Activated CD4-positive, CD25-positive, alpha-beta regulatory T cell treated with anti-CD3 and anti-CD28 coated beads, Interleukin-2, amount 50 U/mL, for 72 hours (primary cell): ENCODE data around the gene TPPP2.

Experiments used
- DNase-seq: peaks from one replicate; pipeline ENCODE4 v3.0.0; 2021

Gene TPPP2

DNA sequence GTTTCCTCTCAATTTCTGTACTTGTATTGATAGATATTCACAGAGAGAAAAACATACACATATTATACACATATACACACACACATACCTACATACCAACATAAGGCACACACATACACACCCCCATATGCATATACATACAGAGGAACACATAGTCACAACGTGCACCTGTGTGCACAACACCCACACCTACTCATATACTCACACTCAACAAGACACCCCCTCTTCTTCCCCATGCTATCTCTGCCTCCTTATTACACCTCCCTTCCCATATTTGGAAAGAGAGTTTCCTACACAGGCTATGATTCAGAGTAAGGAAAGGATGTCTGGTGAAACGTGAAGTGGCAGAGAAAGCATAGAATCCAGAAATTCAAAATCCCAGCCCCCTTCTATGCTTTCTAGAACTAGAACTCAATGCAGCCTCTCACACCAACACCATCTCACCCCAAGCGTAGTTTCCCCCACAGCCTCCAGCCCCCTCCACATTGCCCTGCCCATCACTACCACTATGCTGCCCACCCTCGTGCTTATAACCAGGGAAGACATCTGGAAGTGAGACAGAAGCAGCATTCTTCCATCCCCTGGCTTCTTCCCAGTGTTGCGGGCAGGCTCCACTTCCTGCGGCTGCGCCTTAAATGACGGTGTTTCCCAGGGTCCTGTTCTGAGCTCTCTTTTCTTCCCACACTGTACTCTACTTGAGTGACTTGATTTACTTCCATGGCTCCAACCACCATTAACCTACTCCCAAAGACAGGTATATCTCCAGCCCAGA is 30.0 kb downstream of the TPPP2 start:
- no peak for DNase-seq

DNA sequence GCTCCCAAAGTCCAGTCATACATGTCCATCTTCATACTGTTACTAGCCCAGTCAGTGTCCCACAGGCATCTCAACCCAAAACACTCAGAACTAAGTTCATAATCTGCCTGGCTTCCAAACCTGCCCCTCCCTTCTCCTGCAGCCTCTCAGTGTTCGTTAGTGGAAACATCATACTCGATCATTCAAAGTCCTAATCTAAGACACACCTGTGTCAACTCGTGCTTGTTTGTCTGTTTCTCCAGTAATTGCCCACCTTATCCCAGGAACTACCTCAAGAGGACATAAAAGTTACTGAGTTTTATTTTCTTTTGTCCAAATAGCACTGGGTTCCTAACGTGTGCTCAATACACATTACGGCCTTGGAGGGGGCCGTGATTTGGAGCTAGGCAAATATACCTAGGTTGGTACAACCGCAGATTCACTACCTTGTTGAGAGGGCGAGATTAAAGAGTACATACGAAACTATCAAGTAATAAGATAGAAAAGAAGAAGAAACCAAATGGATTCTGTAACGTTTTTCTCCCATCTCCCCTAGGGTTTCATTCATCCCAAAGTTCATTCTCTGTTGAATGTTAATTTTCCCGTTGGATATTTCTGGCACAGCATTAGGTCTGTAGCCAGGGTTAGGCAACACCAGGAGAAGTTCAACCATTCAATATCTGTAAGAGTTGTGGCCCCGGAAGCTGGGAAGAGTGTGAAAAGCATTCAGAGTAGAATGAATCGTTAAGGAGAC is 30.8 kb downstream of the TPPP2 start:
- DNase-seq = no peak

DNA sequence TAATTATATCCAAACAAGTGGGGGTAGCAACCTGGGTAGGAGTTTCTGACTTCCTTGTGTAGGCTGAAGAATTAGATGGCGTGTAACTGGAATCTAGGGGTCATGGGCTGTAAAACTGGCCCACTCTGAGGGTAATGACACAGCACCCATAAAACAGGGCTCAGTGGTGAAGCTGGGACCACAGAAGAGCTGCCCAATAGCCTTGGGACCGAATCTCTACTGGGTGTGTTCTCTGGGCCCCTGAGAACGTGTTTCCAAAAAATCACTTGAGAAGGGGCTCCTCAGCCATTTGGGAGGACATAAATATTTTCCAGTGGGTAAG is 31.3 kb downstream of the TPPP2 start:
- no peak for DNase-seq

DNA sequence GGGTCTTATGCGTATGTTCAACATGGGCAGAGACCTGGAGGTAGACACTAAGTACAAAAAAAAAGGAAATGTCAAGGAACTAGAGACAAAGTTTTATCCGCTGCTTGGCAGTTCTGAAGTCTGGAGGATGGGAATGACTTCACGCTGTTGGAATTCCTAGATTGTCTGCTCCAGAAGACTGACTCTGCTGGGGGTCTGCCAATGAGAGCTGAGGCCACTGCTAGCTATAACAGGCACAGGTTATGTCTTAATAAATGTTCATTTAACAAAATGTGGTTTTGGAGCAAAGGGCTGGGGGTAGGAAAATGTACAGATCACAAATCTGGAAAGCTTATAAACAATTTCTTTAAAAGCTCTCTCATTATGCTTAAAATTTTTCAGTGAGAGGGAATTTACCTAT is 33.5 kb downstream of the TPPP2 start:
- no peak for DNase-seq

DNA sequence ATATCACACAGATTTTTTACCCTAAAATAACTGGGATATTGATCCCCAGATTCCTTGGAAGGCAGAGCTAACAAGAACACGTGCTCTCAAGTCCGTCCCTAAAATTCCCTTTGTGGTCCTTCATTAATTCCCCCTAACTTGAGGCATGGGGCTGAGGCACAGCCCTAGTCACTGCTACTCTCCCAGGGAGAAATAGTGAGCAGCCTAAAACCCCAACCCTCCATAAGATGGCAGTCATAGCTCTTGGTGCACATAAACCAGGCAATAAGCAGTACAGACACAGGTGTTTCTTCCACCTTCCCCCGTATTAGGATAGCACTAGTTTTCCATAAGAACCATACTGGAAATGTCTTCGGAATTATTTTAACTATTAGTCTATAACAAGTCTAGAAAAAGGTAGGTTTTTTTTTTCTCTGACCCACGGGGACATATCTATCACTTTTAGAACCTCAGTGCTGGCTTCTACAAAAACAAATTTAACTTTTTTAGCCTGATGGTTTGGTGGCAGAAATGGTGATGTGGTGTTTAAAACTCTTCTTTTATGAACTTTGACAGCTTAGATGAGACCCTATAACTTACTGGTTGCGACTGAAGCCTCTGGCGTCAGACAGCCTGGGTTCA is 37.0 kb downstream of the TPPP2 start:
- DNase-seq = no peak

DNA sequence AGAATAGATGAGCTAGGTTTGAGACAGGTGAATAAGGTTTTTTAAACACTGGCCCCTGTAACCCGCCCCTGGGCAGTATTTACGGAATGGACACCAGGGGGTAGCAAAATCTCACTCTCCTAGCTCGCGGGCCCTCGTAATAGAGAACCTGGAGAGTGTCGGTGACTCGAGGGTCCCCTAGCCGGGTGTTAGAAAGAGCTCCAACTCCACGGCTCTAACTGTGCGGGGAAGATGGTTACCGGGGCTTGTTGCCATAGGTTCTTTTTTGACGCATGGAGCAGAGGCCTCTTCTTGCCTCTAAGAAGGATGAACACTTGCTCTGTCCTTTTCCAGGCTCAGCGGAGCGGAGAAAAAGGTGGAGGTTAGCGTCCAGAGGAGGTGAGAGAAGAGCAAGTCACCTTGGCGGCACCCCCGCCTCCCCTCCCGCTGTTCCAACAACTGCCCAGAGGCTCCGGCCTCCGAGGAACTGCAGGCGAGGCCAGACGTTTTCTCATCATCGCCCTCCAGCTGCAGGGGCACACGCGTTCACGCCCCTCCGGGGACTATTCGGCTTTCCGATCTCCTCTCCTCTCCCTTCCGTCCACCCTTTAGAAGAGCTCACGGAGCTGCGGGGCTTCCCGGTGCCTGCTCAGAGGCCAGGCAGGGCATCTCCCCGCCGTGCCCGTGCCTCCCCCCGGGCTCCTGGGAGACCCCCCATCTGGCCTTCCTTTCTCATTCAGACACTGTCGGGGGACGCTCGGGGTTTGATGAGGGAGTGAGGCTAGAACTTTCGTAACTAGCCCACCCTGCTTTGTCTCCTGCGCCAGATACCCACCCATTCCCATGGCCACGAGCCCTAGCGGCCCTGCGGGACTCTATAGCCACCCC is 38.7 kb downstream of the TPPP2 start:
- no peak for DNase-seq

DNA sequence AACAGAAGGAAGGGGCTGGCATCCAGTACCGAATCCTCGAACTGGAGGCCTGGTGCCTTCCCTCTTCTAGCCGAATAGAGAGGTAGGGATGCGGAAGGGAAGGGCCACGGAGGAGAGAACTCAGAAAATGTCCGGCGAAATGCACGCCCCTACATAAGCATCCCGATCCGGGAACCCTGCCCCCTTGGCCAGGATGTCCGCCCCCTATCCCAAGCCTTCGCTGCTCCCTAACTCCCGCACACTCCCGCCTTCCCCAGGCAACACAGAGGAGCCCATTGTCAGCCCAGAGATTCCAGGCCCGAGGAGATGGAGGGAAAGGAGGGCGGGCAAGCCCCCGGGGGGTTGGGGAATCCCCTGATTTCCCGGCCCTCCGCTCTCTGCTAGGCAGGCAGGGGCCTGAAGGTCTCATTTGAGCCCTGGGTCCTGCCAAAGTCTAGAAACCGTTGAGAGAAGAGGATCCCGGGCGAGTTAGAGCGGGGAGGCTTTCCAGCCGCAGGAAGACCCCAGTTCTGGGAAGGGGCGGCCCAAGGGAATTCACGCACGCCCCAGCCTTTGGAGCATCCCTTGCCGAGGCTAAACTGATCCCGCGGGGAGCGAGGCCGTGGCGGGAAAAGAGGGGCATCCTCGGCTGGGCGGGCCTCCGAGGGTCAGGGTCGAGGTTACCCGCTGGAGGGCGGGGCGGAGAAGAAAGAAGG is 39.5 kb downstream of the TPPP2 start:
- no peak for DNase-seq

DNA sequence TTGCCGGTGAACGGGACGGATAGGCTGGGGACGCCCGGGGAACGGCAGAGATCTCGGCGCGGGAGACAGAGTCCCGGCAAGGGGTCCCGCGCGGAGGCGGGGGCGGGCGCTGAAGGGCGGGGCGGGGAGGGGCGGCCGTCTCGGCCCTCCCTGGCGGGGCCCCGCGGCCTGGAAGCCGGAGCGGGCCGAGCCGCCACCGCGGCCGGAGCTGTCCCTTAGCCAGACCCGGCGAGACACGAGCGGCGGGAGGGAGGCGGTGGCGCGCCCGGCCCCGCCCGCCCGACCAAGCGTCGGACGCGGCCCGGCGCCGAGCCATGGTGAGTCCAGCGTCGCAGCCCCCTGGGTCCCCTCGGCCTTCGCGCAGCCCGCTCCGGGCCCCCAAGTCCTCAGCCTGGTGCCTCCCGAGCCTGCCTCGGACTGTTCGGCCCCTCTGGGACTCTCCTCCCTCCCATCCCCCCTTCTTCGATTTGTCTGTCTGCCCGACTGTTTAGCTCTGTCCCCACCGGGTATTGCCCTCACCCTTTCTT is 40.1 kb downstream of the TPPP2 start, which contains the start of gene ARHGEF40:
ARHGEF40 (plus strand) TSS at position 222 of the 527 bp plus-strand sequence; CDS start at position 315, 93 bp downstream.
- no peak for DNase-seq

DNA sequence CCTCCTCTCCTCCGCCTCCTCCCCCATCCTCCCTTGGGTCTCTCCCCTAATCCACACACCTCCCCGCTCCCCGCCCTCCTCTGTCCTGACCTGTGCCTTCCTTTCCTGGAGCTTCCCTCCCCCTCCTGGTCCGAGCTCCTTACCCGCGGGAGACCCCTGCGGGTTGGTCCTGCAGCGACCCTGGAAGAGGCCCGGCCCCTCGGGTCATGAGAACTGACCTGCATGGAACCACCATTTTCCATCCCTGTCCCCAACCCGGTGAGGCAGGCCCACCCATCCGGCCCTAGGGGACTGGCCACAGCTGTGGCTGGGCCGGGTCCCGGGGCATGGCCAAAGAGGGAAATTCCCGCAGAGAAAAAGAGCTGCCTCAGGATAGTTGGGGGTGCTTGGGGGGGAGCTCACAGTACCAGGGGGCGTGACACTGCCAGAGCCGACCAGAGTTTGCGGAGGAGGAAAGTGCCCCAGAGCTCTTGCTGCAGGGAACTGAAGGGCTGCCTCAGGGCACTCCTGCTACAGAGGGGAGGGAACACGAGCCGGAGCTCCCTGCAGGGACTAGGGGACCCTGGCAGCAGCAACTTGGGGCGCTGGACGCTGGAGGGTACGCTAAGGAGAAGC is 40.7 kb downstream of the TPPP2 start:
- DNase-seq = no peak

DNA sequence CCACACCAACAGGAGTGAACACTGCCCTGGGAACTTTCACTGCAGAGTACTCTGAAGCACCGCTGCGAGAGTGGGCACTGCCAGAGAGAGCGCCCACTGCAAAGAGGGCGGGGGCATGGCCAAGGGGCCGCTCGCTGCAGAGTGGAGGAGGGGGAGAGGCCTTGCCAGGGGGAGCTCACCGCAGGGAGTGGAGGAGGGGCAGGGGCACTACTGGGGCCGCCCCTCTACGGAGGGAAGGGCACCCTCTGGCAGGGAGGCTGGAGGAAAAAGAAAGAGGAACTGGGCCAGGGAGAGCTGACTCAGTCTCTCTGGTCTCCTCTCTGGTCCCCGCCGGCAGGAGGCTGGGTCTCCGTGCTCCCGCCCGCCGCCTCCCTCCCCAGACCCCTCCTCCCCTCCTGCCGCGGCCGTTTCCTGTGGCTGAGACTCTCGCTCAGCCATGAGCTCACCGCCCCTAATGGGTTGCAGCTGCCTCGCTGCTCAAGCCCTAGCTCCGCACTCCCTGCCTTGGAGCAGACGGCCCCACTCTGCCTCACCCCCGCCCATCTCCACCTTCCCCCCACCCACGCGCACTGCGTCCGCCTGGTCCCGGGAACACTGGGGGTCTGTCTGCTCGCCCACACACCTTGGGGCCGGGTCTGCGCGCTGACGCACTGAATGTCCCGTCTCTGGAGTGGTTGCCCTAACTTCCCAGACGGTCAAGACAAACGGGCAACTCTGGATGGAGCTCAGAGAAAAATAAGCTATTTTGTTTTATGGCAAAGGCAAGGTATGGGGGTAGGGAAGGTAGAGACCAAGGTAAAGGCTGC is 41.4 kb downstream of the TPPP2 start:
- DNase-seq = no peak

DNA sequence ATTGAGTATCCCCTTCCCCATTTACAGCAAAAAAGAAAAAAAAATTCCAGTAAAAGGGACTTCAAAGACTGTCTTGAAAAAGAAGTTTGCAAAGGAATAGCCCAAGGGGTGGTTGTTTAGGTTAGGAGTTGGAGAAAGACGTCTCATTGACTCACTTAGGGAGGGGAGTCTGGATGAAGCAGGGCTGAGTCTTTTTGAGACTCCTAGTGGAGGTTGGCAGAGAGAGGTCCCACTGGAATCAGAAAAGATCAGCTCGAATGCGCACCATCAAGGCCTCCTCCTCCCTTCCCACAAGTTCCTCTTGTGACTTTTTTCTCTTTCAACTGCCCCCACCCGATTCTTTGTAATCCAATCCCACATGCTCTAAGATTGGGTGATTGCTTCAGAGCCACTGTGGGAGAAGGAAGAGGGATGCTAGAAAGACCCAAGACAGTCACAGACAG is 42.0 kb downstream of the TPPP2 start:
- DNase-seq = no peak

DNA sequence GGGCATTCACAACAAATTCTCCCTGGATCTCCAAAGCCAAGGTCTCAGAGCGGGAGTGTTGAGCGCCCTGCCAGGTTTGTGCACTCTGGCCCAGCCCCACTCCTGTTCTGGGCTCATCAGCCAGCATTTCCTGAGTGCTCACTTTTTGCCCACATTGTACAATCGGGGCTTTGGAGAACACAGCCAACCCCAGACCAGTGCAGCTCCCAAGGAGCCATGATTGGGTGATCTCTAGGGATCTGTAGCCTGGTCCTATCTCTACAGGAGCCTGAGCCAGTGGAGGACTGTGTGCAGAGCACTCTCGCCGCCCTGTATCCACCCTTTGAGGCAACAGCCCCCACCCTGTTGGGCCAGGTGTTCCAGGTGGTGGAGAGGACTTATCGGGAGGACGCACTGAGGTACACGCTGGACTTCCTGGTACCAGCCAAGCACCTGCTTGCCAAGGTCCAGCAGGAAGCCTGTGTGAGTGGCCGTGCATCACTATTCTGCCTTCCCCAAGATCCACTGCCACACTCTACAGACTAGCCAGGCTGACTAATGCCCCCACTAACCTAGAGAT is 42.8 kb downstream of the TPPP2 start:
- DNase-seq = no peak

DNA sequence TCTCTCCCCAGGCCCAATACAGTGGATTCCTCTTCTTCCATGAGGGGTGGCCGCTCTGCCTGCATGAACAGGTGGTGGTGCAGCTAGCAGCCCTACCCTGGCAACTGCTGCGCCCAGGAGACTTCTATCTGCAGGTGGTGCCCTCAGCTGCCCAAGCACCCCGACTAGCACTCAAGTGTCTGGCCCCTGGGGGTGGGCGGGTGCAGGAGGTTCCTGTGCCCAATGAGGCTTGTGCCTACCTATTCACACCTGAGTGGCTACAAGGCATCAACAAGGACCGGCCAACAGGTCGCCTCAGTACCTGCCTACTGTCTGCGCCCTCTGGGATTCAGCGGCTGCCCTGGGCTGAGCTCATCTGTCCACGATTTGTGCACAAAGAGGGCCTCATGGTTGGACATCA is 43.9 kb downstream of the TPPP2 start:
- no peak for DNase-seq

DNA sequence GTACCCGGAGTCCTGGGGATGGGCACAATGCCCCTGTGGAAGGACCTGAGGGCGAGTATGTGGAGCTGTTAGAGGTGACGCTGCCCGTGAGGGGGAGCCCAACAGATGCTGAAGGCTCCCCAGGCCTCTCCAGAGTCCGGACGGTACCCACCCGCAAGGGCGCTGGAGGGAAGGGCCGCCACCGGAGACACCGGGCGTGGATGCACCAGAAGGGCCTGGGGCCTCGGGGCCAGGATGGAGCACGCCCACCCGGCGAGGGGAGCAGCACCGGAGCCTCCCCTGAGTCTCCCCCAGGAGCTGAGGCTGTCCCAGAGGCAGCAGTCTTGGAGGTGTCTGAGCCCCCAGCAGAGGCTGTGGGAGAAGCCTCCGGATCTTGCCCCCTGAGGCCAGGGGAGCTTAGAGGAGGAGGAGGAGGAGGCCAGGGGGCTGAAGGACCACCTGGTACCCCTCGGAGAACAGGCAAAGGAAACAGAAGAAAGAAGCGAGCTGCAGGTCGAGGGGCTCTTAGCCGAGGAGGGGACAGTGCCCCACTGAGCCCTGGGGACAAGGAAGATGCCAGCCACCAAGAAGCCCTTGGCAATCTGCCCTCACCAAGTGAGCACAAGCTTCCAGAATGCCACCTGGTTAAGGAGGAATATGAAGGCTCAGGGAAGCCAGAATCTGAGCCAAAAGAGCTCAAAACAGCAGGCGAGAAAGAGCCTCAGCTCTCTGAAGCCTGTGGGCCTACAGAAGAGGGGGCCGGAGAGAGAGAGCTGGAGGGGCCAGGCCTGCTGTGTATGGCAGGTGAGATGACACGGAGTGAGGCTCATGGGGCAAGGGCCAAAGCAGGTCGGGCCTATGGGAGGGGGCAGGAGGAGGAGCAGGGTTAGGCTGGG is 44.6 kb downstream of the TPPP2 start:
- DNase-seq = no peak

DNA sequence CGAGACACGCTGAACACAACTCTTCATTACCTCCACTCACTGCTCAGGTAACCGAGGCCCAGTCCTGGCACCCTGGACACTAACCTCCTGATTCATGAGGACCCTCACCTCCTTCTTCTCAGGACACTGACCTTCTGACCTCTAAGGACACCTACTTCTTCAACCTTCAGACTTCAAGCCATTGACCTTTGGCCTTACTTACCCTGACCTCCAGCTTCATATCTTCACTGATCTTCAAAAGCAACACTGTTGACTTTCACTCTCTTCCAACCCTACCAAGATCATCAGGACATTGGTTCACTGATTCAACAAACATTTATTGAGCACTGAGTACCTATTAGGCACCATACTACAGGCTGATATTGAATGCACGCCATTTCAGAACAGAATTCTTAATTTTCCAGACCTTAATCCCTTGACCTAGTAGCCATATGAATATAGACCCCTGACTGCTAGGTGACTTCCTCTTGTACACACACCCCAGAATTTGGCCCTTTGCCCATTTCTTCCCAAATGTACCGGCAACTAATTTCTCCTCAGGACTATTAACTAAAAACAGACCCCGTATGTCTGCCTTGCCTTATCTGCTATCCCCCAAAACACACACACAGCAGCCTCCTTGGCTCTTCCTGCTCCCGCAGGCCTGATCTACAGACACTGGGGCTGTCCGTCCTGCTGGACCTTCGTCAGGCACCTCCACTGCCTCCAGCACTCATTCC is 45.9 kb downstream of the TPPP2 start:
- DNase-seq = no peak

DNA sequence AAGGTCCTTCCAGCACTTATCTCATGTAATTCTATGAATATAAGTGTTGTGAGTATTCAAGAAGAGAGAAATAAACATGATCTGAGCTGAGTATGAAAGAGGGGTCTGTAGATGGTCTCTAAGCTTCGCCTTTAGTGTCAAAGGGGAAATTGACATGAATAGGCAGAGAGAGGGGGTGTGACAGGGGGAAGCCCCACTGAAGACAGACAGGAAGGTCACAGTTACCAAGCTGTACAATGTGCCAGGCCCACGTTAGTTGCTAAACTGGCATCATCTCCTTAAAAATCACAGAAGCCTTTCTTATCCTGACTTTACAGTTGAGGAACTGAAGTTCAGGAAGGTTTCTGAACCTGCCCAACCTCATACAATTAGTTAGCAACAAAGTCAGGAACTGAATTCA is 47.7 kb downstream of the TPPP2 start:
- no peak for DNase-seq

DNA sequence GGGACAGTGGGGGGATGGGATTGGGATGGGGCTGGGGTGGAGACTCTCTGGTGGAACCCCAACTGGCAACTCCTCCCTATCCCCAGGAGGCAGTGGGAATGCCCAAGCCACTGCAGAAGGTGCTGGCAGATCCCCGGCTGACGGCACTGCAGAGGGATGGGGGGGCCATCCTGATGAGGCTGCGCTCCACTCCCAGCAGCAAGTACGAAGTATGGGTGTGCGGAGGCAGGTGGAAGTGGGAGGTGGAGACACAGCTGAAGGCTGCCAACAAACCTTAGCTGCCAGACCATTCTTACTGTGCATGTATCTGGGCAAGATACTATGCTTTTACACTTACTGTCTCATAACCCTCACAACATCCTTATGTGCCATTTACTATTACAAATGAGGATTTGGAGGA is 48.3 kb downstream of the TPPP2 start:
- DNase-seq = no peak

DNA sequence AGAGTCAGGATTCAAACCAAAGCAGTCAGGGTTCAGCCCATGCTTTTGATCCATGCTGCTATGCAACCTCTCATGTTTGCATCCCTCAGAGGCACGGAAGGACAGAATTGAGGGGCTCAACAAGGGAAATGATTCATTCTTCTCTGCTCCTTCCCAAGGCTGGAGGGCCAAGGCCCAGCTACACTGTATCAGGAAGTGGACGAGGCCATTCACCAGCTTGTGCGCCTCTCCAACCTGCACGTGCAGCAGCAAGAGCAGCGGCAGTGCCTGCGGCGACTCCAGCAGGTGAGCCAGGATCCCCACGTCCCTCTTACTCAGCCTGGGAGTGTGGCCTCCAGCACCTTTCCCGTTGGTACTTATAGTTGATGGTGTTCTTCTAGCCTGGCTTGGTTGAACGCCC is 48.7 kb downstream of the TPPP2 start:
- DNase-seq = no peak
